HG03103 (cell line): ENCODE measurements around the gene SIGLEC14.
"Not testable (repeated sequence)": the region's sequence is repeated elsewhere in the genome, so short reads cannot be mapped to it uniquely, and the experiment has no call there.

Experiments used
- ATAC-seq: cut with Tn5 transposase; IDR thresholded peaks from one replicate; pipeline ENCODE4 v1.9.1; 2021; ENCODE audit warnings: low read depth; ENCODE audit not compliant: unreplicated experiment

The SIGLEC14 gene

GRCh38 chr19:51675911-51676565 is 29.4 kb upstream of the SIGLEC14 start:
- ATAC-seq, result not testable (repeated sequence)

GRCh38 chr19:51668216-51668615 is 21.6 kb upstream of the SIGLEC14 start:
- no peak for ATAC-seq

DNA sequence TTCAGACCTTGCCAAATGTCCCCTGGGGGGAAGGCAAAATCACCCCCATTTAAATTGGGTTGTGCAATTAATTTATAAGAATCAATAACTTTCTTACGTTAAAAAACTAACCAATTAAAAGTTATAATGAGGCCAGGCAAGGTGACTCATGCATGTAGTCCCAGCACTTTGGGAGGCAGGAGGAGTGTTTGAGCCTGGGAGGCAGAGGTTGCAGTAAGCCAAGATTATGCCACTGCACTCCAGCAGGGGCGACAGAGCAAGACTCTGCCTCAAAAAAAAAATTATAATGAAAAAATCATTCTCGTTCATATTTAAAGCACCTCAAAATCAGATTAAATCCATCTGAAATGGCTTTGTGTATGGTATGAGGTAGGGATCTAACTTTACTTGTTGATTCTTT is 18.4 kb upstream of the SIGLEC14 start:
- ATAC-seq, result no peak

DNA sequence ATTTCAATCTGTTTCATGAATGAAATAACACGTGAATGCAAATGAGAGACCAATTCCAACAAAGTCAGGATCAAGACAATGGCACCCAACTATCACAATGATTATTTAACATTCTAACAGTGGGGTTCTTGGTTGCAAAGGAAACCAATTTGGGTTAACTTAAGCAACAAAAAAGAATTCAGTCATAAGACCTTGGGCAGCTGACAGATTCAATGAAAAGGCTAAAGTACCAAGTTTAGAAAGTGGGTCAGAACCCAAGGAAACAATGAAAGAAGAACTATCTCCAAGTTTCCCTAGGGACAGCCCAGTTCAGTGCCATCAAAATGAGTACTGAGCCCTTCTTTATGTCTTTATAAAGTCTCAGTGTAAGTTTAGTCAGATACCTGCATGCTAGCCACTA is 17.5 kb upstream of the SIGLEC14 start:
- no peak for ATAC-seq

GRCh38 chr19:51663650-51664049 is 17.0 kb upstream of the SIGLEC14 start:
- no peak for ATAC-seq

- no peak for ATAC-seq
Observed at GRCh38 chr19:51660975-51661600, 14.5 kb upstream of the SIGLEC14 start.

DNA sequence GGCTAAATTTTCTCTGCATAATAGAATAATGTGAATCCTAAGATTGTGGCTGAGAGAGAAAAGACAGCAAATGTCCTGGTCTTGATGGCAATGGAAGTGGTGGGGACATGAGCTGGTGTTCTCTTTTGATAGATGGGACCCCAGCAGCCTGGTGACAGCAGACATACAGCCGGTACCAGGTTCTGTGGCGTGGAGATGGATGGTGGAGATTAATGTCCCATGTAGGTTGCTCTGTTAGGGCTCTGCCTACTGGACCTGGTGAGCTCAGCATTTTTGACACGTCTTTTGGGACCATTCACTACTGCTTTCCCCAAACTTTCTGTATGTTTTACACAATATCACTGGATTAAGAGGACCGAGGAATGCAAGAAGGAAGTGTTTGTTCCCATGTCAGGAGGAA is 8.2 kb upstream of the SIGLEC14 start:
- no peak for ATAC-seq

- ATAC-seq, result no peak
Observed at GRCh38 chr19:51653162-51653561, 6.5 kb upstream of the SIGLEC14 start.

DNA sequence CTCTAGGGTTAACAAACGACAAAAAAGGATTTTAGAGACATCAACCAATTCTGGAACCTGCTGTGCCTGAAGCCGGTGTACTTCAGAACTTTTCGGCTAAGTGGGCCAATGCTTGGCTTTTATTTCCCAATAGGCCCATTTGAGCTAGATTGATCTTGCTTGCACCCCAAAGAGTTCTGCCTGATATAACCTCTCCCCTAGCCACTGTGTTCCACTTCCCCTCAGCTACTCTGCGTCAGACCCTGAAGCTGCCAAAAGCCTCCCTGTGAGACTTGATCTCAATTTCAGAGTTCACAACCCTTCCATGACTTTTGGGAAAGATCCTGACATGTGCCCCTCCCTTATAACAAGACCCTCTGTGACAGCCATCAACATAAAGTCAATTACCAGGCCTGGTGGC is 5.6 kb upstream of the SIGLEC14 start:
- no peak for ATAC-seq

DNA sequence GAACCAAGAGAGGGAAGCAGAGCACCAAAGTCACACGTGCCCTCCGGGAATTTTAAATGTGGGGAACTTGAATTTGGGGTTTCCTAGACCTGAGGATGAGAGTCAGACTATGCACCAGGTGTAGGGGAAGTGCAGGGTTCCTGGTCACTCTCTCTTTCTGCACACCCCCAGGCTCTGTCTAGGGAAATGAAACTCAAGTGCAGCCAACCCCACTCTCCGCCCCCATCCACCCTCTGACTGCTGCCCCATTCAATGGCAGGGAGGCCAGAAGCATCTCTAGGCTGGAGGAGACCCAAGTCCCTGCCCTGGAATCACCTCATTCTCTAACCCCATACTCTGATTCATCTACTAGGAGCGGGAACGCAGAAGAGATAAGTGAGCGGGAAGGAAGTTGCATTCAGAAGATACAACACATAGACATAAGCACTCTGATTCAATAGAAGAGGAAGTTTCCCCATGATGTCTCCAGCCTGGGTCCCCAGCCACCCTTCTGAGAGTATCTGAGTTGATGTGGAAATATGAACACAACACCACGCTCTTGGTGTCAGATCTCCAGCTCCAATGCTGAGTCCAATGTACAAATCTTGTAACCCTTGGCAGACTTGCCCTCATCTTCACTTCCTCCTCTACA is 4.7 kb upstream of the SIGLEC14 start:
- ATAC-seq, result no peak

GRCh38 chr19:51647318-51647717 is 693 bp upstream of the SIGLEC14 start:
- no peak for ATAC-seq

DNA sequence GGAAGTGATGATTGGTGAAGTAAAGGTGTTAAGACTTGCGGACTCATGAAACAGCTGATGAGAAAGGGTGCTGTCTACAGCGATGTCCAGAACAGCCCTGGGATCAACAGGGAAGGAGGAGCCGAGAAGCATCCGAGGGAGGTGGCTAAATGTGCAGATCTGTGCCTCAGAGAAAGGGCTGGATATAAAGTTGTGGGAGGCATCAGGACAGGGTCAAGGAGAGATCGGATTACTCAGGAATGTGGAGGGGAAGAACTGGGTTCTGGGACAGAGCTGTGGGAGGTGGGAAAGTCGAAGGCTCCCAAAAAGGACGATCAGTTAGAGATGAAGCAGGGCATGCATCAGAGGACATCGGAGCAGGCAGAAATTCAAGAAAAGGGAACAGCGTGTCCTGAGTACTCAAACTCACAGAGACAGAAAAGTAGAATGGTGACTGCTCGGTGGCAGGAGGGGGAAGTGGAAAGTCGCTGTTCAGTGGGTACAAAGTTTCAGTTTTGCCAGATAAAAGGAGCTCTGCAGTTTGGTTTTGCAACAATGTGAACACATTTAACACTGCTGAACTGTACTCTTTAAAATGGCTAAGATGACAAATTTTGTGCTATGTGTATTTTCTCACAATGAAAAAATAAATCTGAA is 1.9 kb downstream of the SIGLEC14 start:
- ATAC-seq, result no peak

- ATAC-seq, result no peak
Observed at GRCh38 chr19:51641648-51642047, 5.0 kb downstream of the SIGLEC14 start.

DNA sequence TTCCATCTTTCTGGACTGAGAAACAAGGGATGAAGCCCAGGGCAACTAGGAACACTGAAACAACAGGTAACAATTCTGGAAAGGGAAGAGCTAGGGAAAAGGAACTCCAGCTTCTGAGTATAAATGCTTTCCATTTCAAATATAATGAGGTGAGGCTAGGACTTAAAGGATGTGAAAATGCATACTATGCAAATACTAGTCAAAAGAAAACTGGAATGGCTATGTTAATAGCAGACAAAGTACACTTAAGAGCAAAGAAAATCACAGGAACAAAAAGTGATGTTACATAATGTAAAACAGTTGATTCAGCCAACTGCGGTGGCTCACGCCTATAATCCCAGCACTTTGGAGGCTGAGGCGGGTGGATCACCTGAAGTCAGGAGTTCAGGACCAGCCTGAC is 6.2 kb downstream of the SIGLEC14 start:
- ATAC-seq, result no peak

GRCh38 chr19:51639916-51640315 is 6.7 kb downstream of the SIGLEC14 start:
- ATAC-seq, result no peak

GRCh38 chr19:51637362-51637978 is 9.2 kb downstream of the SIGLEC14 start:
- no peak for ATAC-seq

DNA sequence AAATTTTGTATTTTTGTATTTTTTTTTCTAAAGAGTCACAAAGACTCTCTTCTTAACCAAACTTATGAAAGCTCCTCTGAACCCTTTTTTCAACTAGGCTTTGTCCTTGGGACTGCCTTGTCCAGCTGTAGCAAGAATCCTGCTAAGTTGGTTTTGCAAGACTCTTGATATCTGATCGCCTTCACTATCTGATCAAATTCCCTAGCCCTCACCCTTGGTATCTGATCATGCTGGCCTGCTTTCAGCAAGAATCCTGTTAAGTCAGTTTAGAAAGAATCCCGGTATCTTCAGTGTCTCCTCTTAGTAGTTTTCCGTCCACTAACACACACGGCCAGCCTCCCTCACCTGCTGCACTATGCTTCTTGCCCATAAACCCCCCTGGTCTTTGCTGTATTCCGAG is 14.5 kb downstream of the SIGLEC14 start:
- ATAC-seq, result no peak

- not testable (repeated sequence) for ATAC-seq
Observed at GRCh38 chr19:51630315-51630714, 16.3 kb downstream of the SIGLEC14 start, which contains the start of gene SIGLEC5. Gene SIGLEC5, minus strand, starts transcription at chr19:51630401. Its CDS starts 66 bp downstream, at chr19:51630335.

GRCh38 chr19:51628153-51628939 is 18.3 kb downstream of the SIGLEC14 start:
- ATAC-seq, result no peak

DNA sequence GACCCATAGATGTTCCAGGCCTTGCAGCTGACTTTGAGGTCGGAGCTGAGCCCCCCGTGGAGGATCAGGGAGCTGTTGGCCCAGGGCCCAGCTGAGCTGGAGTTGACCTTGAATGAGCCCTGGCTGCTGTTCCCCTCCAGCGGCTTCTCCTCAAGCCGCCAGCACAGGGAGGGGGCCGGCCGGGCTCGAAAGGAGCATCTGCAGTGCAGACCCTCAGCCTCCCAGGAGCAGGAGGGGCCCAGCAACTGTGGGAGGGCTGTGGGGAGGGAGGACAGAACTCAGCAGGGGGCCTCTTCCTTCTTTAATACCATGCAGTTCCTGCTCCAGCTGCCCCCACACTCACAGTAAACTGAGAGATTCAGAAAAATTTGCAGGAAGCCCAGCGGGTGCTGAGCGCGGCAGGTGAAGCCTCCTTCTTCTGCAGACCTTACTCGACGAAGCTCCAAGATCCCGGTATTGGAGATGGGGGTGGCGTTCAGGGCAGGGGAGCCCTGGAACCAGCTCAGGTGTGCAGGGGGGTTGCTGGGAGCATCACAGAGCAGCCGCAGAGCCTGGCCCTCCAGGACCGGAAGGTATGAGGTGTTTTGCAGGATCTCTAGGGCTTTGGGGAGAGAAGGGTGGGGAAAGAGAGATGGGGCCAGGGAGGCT is 19.0 kb downstream of the SIGLEC14 start:
- ATAC-seq, result no peak
